H7 (cell line): ENCODE data around the gene SH3RF3. TPM values are rescaled to one million over a fixed set of nuclear protein-coding genes. Genes with fewer than 3 reads are reported as not detected.

Experiments used
- DNase-seq: peaks from one replicate; pipeline ENCODE4 v3.0.0; 2012
- H3K27me3 ChIP-seq: 2 replicates; pipeline ENCODE4 v1.6.0; 2011; ENCODE audit warnings: mild to moderate bottlenecking, low read length; ENCODE audit not compliant: control insufficient read depth, insufficient read depth
- H3K36me3 ChIP-seq: replicated peaks from 2 replicates; pipeline ENCODE4 v1.5.1; 2011; ENCODE audit warnings: low read length; ENCODE audit not compliant: control insufficient read depth, insufficient read depth
- H3K4me3 ChIP-seq: 2 replicates; pipeline ENCODE4 v1.5.1; 2011; ENCODE audit warnings: low read depth, mild to moderate bottlenecking, control low read depth, low read length, moderate library complexity; ENCODE audit not compliant: insufficient read depth
- total RNA-seq: library from RNA; depleted of rRNA; stranded (reverse); fragments of >200 nt; shearing (Covaris generic); gene quantifications from 2 replicates; pipeline ENCODE4 v1.2.3, GENCODE V29; 2014

SH3RF3 gene
- total RNA-seq, 1 experiment from 2014 or later: 0.80 TPM

GRCh38 chr2:109337221-109337620, 208.2 kb downstream of the SH3RF3 start:
- H3K36me3 ChIP-seq: no peaks in the 10 kb centered on the region
- H3K27me3 ChIP-seq: no peaks in the 10 kb centered on the region
- H3K4me3 ChIP-seq: no peak overlapping the region
- no peak for DNase-seq

GRCh38 chr2:109339519-109339966, 210.5 kb downstream of the SH3RF3 start:
- peak; percentile 19 for DNase-seq
- Histone ChIP-seq H3K36me3 (no peaks in the 10 kb centered on the region), H3K4me3 (no peak overlapping the region), H3K27me3 (no peaks in the 10 kb centered on the region)

DNA sequence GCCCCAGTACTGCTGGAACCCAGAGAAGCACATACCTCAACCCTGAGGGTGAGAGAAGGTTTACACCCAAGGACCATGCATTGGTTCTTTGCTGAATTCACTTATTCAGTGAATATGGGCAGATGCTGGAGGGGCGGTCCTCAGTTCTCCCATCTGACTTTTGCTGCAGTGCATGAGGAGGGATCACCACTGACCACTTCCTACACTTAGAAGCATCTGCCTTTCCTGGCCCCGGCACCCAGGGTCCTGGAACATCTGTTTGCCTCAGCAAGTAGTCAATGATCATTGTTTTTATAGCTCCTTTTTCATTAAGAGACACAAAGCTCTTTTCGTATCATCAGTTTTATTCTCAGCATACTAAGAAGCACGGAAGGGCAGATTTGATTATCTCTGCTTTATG, 211.4 kb downstream of the SH3RF3 start:
- Histone ChIP-seq H3K27me3 (no peaks in the 10 kb centered on the region), H3K4me3 (no peak overlapping the region), H3K36me3 (no peaks in the 10 kb centered on the region)
- peak; percentile 13 for DNase-seq

- Histone ChIP-seq H3K36me3 (no peaks in the 10 kb centered on the region), H3K27me3 (no peaks in the 10 kb centered on the region), H3K4me3 (no peak overlapping the region)
- DNase-seq: no peak
These were observed 212.6 kb downstream of the SH3RF3 start for GRCh38 chr2:109341355-109342255.

- Histone ChIP-seq H3K4me3 (no peak overlapping the region), H3K36me3 (no peaks in the 10 kb centered on the region), H3K27me3 (no peaks in the 10 kb centered on the region)
- DNase-seq: no peak
These were observed 213.3 kb downstream of the SH3RF3 start for GRCh38 chr2:109342256-109342850.

GRCh38 chr2:109342930-109343329, 213.9 kb downstream of the SH3RF3 start:
- H3K36me3 ChIP-seq: no peaks in the 10 kb centered on the region
- H3K4me3 ChIP-seq: no peak overlapping the region
- H3K27me3 ChIP-seq: no peaks in the 10 kb centered on the region
- DNase-seq: no peak

GRCh38 chr2:109343460-109343859, 214.5 kb downstream of the SH3RF3 start:
- no peak for DNase-seq
- no peaks in the 10 kb centered on the region for H3K27me3 ChIP-seq
- H3K36me3 ChIP-seq: no peaks in the 10 kb centered on the region
- H3K4me3 ChIP-seq: no peak overlapping the region

- H3K27me3 ChIP-seq: no peaks in the 10 kb centered on the region
- H3K4me3 ChIP-seq: no peak overlapping the region
- DNase-seq: no peak
- H3K36me3 ChIP-seq: no peaks in the 10 kb centered on the region
These were observed 215.3 kb downstream of the SH3RF3 start for GRCh38 chr2:109344270-109344805.

DNA sequence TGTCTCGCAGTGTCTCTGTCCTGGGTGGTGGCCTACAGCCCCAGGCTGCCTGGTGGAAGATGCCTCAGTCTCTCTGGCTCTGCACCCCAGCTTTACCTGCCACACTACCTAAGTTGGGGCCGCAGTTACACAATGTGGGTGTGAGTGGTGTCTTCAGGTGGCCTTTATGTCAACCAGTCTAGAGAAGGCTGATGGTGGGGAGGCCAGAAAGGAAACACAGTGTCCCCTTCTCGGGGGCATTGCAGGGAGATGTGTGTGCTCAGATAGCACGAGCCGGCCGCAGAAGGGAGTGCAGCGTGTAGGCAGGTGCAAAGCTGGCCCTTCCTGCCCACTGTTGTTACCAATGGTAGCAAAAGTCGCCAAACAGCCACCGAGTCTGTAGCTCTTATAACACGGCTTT, 216.1 kb downstream of the SH3RF3 start:
- no peaks in the 10 kb centered on the region for H3K36me3 ChIP-seq
- no peak overlapping the region for H3K4me3 ChIP-seq
- H3K27me3 ChIP-seq: no peaks in the 10 kb centered on the region
- DNase-seq: no peak

GRCh38 chr2:109345653-109346480, 216.9 kb downstream of the SH3RF3 start:
- no peaks in the 10 kb centered on the region for H3K27me3 ChIP-seq
- H3K4me3 ChIP-seq: no peak overlapping the region
- no peaks in the 10 kb centered on the region for H3K36me3 ChIP-seq
- no peak for DNase-seq

DNA sequence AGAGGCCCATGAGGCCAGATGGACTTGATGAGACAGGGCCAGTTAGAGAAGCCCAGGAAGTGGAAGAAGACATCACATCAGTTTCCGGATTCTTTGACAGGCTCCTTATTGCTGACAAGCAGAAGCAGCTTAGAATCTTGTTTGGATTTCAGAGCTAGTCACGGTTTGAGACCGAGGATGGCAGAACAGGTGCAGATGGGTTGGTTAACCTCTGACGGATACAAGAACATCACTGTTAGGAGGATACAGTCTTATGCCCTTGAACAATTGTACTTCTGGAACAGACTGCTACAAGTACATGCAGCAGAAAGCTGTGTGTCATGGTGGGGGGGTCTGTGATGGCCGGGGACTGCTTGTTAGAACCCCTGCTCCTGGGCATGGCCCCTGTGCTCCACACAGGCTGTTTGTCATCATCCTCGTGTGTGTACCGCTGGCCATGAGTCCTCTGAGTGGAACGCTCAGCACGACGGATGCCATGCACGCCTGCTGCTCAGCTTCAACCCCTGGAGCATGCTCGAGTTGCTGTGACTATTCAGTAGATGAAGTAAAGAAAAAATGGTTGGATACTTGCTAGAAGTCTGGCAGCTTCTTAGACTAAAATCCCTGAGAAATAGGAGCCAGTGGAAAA, 217.7 kb downstream of the SH3RF3 start:
- Histone ChIP-seq H3K36me3 (no peaks in the 10 kb centered on the region), H3K27me3 (no peaks in the 10 kb centered on the region), H3K4me3 (no peak overlapping the region)
- DNase-seq: no peak

- Histone ChIP-seq H3K36me3 (no peaks in the 10 kb centered on the region), H3K27me3 (no peaks in the 10 kb centered on the region), H3K4me3 (no peak overlapping the region)
- DNase-seq: peak; percentile 23
These were observed 218.6 kb downstream of the SH3RF3 start for GRCh38 chr2:109347626-109348025.

DNA sequence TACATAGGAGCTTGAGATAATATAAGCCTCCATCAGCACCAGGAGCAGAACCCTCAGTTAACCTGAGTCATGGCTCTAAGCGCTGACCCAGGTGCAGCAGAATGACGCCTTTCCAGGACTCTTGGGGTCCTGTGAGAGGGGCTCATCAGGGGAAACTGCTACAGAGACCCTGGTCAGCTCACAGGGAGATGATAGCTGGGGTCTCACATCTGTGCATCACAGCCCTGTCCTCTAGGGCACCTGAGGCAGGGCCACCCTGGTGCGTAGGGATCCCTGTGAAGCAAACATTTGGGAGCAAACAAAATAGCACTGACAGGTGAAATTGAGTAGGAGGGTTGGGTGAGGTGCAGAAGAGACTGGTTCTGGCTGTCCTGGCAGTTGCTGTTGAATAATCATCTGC, 219.2 kb downstream of the SH3RF3 start:
- no peak overlapping the region for H3K4me3 ChIP-seq
- DNase-seq: peak; percentile 29
- H3K36me3 ChIP-seq: no peaks in the 10 kb centered on the region
- no peaks in the 10 kb centered on the region for H3K27me3 ChIP-seq
